ENCODE results near the gene TMEM203.
A peak's percentile ranks its signal among the peaks of the same experiment; 100 is the strongest.

TMEM203 gene

DNA sequence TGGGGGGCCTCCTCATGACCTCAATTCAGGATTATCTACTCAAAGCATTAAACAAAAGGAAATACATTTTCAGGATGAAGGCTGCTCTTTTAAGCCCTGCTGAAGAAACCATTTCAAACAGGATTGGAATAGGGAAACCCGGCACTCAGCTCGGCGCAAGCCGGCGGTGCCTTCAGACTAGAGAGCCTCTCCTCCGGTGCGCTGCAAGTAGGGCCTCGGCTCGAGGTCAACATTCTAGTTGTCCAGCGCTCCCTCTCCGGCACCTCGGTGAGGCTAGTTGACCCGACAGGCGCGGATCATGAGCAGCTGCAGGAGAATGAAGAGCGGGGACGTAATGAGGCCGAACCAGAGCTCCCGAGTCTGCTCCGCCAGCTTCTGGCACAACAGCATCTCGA, 720 bp downstream of the TMEM203 start:
- H3K79me2 ChIP-seq (ENCODE audit: low read length), result peaks cover 48% of the 10 kb centered on the region
- H3K27ac ChIP-seq (ENCODE audit: low read length), result peak overlapping the region; percentile 24; the same call in 1 of the 2 replicates

DNA sequence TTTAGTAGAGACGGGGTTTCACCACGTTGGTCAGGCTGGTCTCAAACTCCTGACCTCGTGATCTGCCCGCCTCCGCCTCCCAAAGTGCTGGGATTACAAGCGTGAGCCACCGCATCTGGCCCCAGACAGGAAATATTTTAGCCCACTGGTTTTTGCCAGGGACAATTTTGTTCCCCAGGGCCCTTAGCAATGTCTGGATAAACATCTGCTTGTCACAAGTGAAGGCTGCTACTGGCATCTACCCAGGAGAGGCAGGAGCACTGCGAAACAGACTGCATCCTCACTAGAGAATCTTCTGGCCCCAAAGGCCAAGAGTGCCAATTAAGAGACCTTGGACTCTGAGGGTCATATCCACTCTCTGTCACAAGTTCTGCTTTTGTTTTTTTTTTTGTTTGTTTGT, 2.5 kb downstream of the TMEM203 start:
- H3K27me3 ChIP-seq (replicated peaks; ENCODE audit: insufficient read depth, low read length), result no peaks in the 10 kb centered on the region
- H3K27ac ChIP-seq (ENCODE audit: low read length), result no peak overlapping the region
- H3K9me3 ChIP-seq (replicated peaks; ENCODE audit: insufficient read depth, low read length), result no peaks in the 10 kb centered on the region
- TF ChIP-seq EZH2phosphoT487 (IDR thresholded peaks at IDR 0.05; ENCODE audit: low read length) (no peak), EZH2 (optimal IDR thresholded peaks at IDR 0.05; ENCODE audit: low read depth, low read length) (no peak)
- TF ChIP-seq, protein P1, sequence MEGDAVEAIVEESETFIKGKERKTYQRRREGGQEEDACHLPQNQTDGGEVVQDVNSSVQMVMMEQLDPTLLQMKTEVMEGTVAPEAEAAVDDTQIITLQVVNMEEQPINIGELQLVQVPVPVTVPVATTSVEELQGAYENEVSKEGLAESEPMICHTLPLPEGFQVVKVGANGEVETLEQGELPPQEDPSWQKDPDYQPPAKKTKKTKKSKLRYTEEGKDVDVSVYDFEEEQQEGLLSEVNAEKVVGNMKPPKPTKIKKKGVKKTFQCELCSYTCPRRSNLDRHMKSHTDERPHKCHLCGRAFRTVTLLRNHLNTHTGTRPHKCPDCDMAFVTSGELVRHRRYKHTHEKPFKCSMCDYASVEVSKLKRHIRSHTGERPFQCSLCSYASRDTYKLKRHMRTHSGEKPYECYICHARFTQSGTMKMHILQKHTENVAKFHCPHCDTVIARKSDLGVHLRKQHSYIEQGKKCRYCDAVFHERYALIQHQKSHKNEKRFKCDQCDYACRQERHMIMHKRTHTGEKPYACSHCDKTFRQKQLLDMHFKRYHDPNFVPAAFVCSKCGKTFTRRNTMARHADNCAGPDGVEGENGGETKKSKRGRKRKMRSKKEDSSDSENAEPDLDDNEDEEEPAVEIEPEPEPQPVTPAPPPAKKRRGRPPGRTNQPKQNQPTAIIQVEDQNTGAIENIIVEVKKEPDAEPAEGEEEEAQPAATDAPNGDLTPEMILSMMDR (IDR thresholded peaks at IDR 0.05; ENCODE audit: low read length), result no peak
- no peak overlapping the region for H2AFZ ChIP-seq (ENCODE audit: low read length)
- no peak overlapping the region for H3K9ac ChIP-seq (ENCODE audit: low read length)
- H3K9me2 ChIP-seq (replicated peaks; ENCODE audit: insufficient read depth, low read length), result no peaks in the 10 kb centered on the region
- H3K36me3 ChIP-seq (replicated peaks; ENCODE audit: insufficient read depth, low read length), result no peaks in the 10 kb centered on the region
- H3K4me1 ChIP-seq (ENCODE audit: low read length), result peaks cover 24% of the 10 kb centered on the region
- H3K4me2 ChIP-seq (ENCODE audit: low read depth, low read length), result no peak overlapping the region
- H3K4me3 ChIP-seq (ENCODE audit: low read length), result no peak overlapping the region
- no peak for DNase-seq
- H3K79me2 ChIP-seq (ENCODE audit: low read length), result peaks cover 54% of the 10 kb centered on the region
- no peaks in the 10 kb centered on the region for H4K20me1 ChIP-seq (ENCODE audit: insufficient read depth, low read length)
- peaks cover 14% of the 10 kb centered on the region; the same call in 1 of the 2 replicates for H3F3A ChIP-seq (ENCODE audit: insufficient read depth, low read length)

More for the DNA sequence above, 720 bp downstream of the TMEM203 start:
- no peaks in the 10 kb centered on the region for H3K9me2 ChIP-seq (replicated peaks; ENCODE audit: insufficient read depth, low read length)
- H3F3A ChIP-seq (ENCODE audit: insufficient read depth, low read length), result peaks cover 14% of the 10 kb centered on the region; the same call in 1 of the 2 replicates
- H3K36me3 ChIP-seq (replicated peaks; ENCODE audit: insufficient read depth, low read length), result no peaks in the 10 kb centered on the region
- no peaks in the 10 kb centered on the region for H4K20me1 ChIP-seq (ENCODE audit: insufficient read depth, low read length)
- H2AFZ ChIP-seq (ENCODE audit: low read length), result 0 out of 2 replicates have a peak overlapping the region, but pooled peaks have one; percentile 49
- H3K4me2 ChIP-seq (ENCODE audit: low read depth, low read length), result peak overlapping the region; percentile 93
- peak overlapping the region; percentile 95 for H3K9ac ChIP-seq (ENCODE audit: low read length)
- H3K4me1 ChIP-seq (ENCODE audit: low read length), result peaks cover 24% of the 10 kb centered on the region
- TF ChIP-seq, protein P1 (IDR thresholded peaks at IDR 0.05; ENCODE audit: low read length), result no peak
- no peak for TF ChIP-seq EZH2 (optimal IDR thresholded peaks at IDR 0.05; ENCODE audit: low read depth, low read length)
- no peak for TF ChIP-seq EZH2phosphoT487 (IDR thresholded peaks at IDR 0.05; ENCODE audit: low read length)
- no peak for DNase-seq
- no peaks in the 10 kb centered on the region for H3K9me3 ChIP-seq (replicated peaks; ENCODE audit: insufficient read depth, low read length)
- no peaks in the 10 kb centered on the region for H3K27me3 ChIP-seq (replicated peaks; ENCODE audit: insufficient read depth, low read length)
- peak overlapping the region; percentile 90 for H3K4me3 ChIP-seq (ENCODE audit: low read length)

DNA sequence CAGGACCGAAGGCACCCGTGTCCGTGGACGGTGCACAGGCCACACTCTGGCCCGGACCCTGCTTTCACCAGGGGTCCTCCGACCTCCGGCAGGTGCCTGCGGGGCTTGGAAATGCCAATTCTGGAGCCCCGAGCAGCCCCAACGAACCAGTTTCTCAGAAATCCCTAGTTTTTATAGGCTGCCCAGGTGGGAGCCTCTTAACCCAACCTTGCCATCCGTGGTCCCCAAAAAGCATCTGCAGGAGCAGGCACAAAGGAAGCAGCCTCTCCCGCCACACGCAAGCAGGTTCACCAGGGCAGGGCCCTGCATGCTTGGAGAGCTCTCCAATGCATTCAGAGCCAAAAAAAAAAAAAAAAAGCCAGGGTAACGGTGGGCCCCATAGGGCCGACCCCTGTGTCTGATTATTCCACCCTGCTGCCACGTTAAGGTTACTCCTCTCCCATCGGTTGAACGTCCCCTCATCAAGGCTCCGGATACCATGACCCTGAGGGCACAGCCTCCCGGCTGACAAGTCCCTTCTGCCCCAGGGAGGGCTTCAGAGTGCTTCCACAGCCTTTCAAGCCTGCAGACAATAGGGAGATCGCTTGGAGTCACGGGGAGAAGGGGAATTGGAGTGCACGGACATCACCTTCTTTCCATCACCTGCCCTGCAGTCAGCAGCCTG, 4.1 kb downstream of the TMEM203 start:
- Histone ChIP-seq H3F3A (ENCODE audit: insufficient read depth, low read length) (peaks cover 14% of the 10 kb centered on the region; the same call in 1 of the 2 replicates), H4K20me1 (ENCODE audit: insufficient read depth, low read length) (no peaks in the 10 kb centered on the region), H3K9me2 (replicated peaks; ENCODE audit: insufficient read depth, low read length) (no peaks in the 10 kb centered on the region), H3K27ac (ENCODE audit: low read length) (peak overlapping the region; percentile 50; the same call in 1 of the 2 replicates), H3K4me2 (ENCODE audit: low read depth, low read length) (peak overlapping the region; percentile 97), H3K9ac (ENCODE audit: low read length) (peak overlapping the region; percentile 79), H3K4me1 (ENCODE audit: low read length) (peaks cover 18% of the 10 kb centered on the region), H3K79me2 (ENCODE audit: low read length) (peaks cover 41% of the 10 kb centered on the region), H3K27me3 (replicated peaks; ENCODE audit: insufficient read depth, low read length) (no peaks in the 10 kb centered on the region), H3K4me3 (ENCODE audit: low read length) (peak overlapping the region; percentile 92), H2AFZ (ENCODE audit: low read length) (peak overlapping the region; percentile 79), H3K36me3 (replicated peaks; ENCODE audit: insufficient read depth, low read length) (no peaks in the 10 kb centered on the region), H3K9me3 (replicated peaks; ENCODE audit: insufficient read depth, low read length) (no peaks in the 10 kb centered on the region)
- no peak for DNase-seq
- TF ChIP-seq, protein P1 (IDR thresholded peaks at IDR 0.05; ENCODE audit: low read length), result no peak
- TF ChIP-seq EZH2 (optimal IDR thresholded peaks at IDR 0.05; ENCODE audit: low read depth, low read length) (no peak), EZH2phosphoT487 (IDR thresholded peaks at IDR 0.05; ENCODE audit: low read length) (no peak)
